H1 (cell line): ENCODE measurements around the gene DOCK10. TPM values are rescaled to one million over a fixed set of nuclear protein-coding genes. Genes with fewer than 3 reads are reported as not detected.

Experiments
- CTCF ChIA-PET: fragments of 300-600 bp; sonication (Branson Sonifier 250); formaldehyde crosslinking; loops from one replicate; lab custom pipeline; 2021; ENCODE audit not compliant: partially characterized antibody; lab: Charles Lee
- POLR2A ChIA-PET: fragments of 300-600 bp; sonication (Branson Sonifier 250); formaldehyde crosslinking; loops from one replicate; lab custom pipeline; 2021; ENCODE audit warnings: inconsistent platforms; ENCODE audit not compliant: partially characterized antibody; lab: Charles Lee
- DNase-seq, 2 experiments: peaks; one replicate each; pipeline versions ENCODE4 v3.0.0 to v3.0.0-alpha.2; 2010 to 2022; ENCODE audit warnings: low spot score in 2 of 2, low read depth in 1 of 2, mixed read lengths in 1 of 2
- FAIRE-seq: peaks from 2 replicates; lab custom pipeline; 2011; peaks lifted over from hg19 to GRCh38; lab: Jason Lieb, UNC
- H2AFZ ChIP-seq: 2 replicates; pipeline ENCODE4 v1.8.1; 2012; ENCODE audit warnings: low read length, inconsistent platforms
- H2AK5ac ChIP-seq: 2 replicates; pipeline ENCODE4 v1.6.1; 2013; ENCODE audit warnings: low read depth, low read length
- H2BK120ac ChIP-seq: replicated peaks from 2 replicates; pipeline ENCODE3; 2013; ENCODE audit warnings: low read depth, low read length, inconsistent platforms
- H2BK12ac ChIP-seq: 2 replicates; pipeline ENCODE4 v1.6.1; 2013; ENCODE audit warnings: low read depth, low read length
- H2BK15ac ChIP-seq: 2 replicates; pipeline ENCODE4 v1.6.1; 2013; ENCODE audit warnings: low read length
- H2BK20ac ChIP-seq: 2 replicates; pipeline ENCODE4 v1.6.1; 2013; ENCODE audit warnings: low read length
- H2BK5ac ChIP-seq: 2 replicates; pipeline ENCODE4 v1.6.1; 2013; ENCODE audit warnings: low read depth, low read length
- H3K14ac ChIP-seq: 2 replicates; pipeline ENCODE4 v1.6.1; 2013; ENCODE audit warnings: inconsistent platforms; ENCODE audit not compliant: insufficient read length
- H3K18ac ChIP-seq: 2 replicates; pipeline ENCODE4 v1.6.1; 2013; ENCODE audit warnings: low read length; ENCODE audit errors: extremely low read depth
- H3K23ac ChIP-seq: 2 replicates; pipeline ENCODE4 v1.6.1; 2013; ENCODE audit warnings: inconsistent platforms; ENCODE audit not compliant: insufficient read length
- H3K23me2 ChIP-seq: 2 replicates; pipeline ENCODE4 v1.6.1; 2013; ENCODE audit warnings: low read depth, low read length
- H3K27ac ChIP-seq: 2 replicates; pipeline ENCODE4 v1.6.1; 2011; ENCODE audit warnings: low read depth, low read length, inconsistent platforms
- H3K27me3 ChIP-seq, 4 experiments: replicated peaks in 1 of 4; 1 replicate in 1 of 4; 2 replicates in 3 of 4; pipeline versions ENCODE4 v1.6.1 to v1.8.1; 2011 to 2013; ENCODE audit warnings: low read length in 3 of 4, mild to moderate bottlenecking in 3 of 4, inconsistent platforms in 2 of 4, mixed read lengths in 2 of 4, moderate library complexity in 1 of 4; ENCODE audit not compliant: control insufficient read depth in 3 of 4, insufficient read depth in 3 of 4; ENCODE audit errors: extremely low read depth in 1 of 4
- H3K36me3 ChIP-seq, 4 experiments: 2 replicates each; pipeline versions ENCODE4 v1.6.1 to v1.8.1; 2011 to 2013; ENCODE audit warnings: mild to moderate bottlenecking in 4 of 4, low read length in 3 of 4, moderate library complexity in 2 of 4, control low read depth in 1 of 4, inconsistent platforms in 1 of 4; ENCODE audit not compliant: insufficient read depth in 4 of 4, control insufficient read depth in 2 of 4
- H3K4ac ChIP-seq: replicated peaks from 2 replicates; pipeline ENCODE3; 2013; ENCODE audit warnings: low read length, low read depth, mixed read lengths, inconsistent platforms; ENCODE audit not compliant: insufficient read length
- H3K4me1 ChIP-seq, 4 experiments: replicated peaks in 1 of 4; 1 replicate in 1 of 4; 2 replicates in 3 of 4; pipeline versions ENCODE4 v1.6.1 to v1.8.1; 2011 to 2013; ENCODE audit warnings: low read length in 3 of 4, inconsistent platforms in 2 of 4, mixed read lengths in 1 of 4; ENCODE audit not compliant: insufficient read depth in 4 of 4, control insufficient read depth in 3 of 4
- H3K4me2 ChIP-seq, 2 experiments: 2 replicates each; pipeline versions ENCODE4 v1.6.1 to v1.8.1; 2011 to 2013; ENCODE audit warnings: low read depth in 2 of 2, low read length in 2 of 2, control low read depth in 1 of 2, inconsistent platforms in 1 of 2, mild to moderate bottlenecking in 1 of 2; ENCODE audit not compliant: insufficient read depth in 1 of 2
- H3K4me3 ChIP-seq, 4 experiments: fragments of 200-600, 300-600 bp in 1 of 4; sonication (generic), shearing (Covaris generic), sonication (Bioruptor Twin) in 1 of 4; 2 replicates each; pipeline versions ENCODE4 v1.5.1 to v1.8.1; 2011 to 2016; ENCODE audit warnings: low read length in 4 of 4, low read depth in 3 of 4, control low read depth in 2 of 4, inconsistent platforms in 2 of 4, mild to moderate bottlenecking in 2 of 4, mixed read lengths in 1 of 4, moderate library complexity in 1 of 4; ENCODE audit not compliant: insufficient read depth in 2 of 4; ENCODE audit errors: extremely low read depth in 1 of 4
- H3K56ac ChIP-seq: replicated peaks from 2 replicates; pipeline ENCODE3; 2013; ENCODE audit warnings: low read depth, mild to moderate bottlenecking, mixed read lengths, low read length, inconsistent platforms; ENCODE audit not compliant: insufficient read length
- H3K79me1 ChIP-seq: 2 replicates; pipeline ENCODE4 v1.6.1; 2013; ENCODE audit warnings: low read depth, low read length, control low read depth
- H3K79me2 ChIP-seq, 2 experiments: 2 replicates each; pipeline versions ENCODE4 v1.6.1 to v1.8.1; 2012 to 2013; ENCODE audit warnings: low read length in 2 of 2, mild to moderate bottlenecking in 2 of 2, inconsistent platforms in 1 of 2; ENCODE audit not compliant: insufficient read depth in 2 of 2, control insufficient read depth in 1 of 2
- H3K9ac ChIP-seq, 4 experiments: replicated peaks in 1 of 4; 1 replicate in 1 of 4; 2 replicates in 3 of 4; pipeline versions ENCODE4 v1.6.1 to v1.8.1; 2011 to 2013; ENCODE audit warnings: low read depth in 3 of 4, low read length in 3 of 4, control low read depth in 2 of 4, mild to moderate bottlenecking in 2 of 4, moderate library complexity in 2 of 4, inconsistent platforms in 1 of 4; ENCODE audit errors: extremely low read depth in 1 of 4
- H3K9me3 ChIP-seq, 2 experiments: 2 replicates each; pipeline versions ENCODE4 v1.6.1 to v1.8.1; 2012 to 2013; ENCODE audit warnings: mild to moderate bottlenecking in 2 of 2, moderate library complexity in 2 of 2, control low read depth in 1 of 2, inconsistent platforms in 1 of 2, low read depth in 1 of 2, low read length in 1 of 2, mixed read lengths in 1 of 2; ENCODE audit not compliant: insufficient read depth in 2 of 2
- H4K20me1 ChIP-seq, 2 experiments: replicated peaks in 1 of 2; 2 replicates each; pipeline versions ENCODE3 to v1.8.1; 2011 to 2013; ENCODE audit warnings: inconsistent platforms in 2 of 2, low read length in 2 of 2, mild to moderate bottlenecking in 1 of 2; ENCODE audit not compliant: insufficient read depth in 2 of 2, control insufficient read depth in 1 of 2
- H4K5ac ChIP-seq: 2 replicates; pipeline ENCODE4 v1.6.1; 2013; ENCODE audit warnings: low read length, low read depth, mixed read lengths, inconsistent platforms; ENCODE audit not compliant: insufficient read length
- H4K8ac ChIP-seq: 2 replicates; pipeline ENCODE4 v1.8.0; 2013; ENCODE audit warnings: mild to moderate bottlenecking, moderate library complexity, low read length, inconsistent platforms; ENCODE audit not compliant: insufficient read depth; ENCODE audit errors: extremely low read depth
- H4K91ac ChIP-seq: replicated peaks from 2 replicates; pipeline ENCODE3; 2013; ENCODE audit warnings: low read length, mixed read lengths, inconsistent platforms; ENCODE audit not compliant: insufficient read length
- ASH2L ChIP-seq: fragments of 200-600, 300-600 bp; sonication (generic); IDR thresholded peaks from one replicate; pipeline ENCODE4 v1.7.1; 2017; ENCODE audit warnings: low read length
- CBX8 ChIP-seq: fragments of 300-800, 300-1000 bp; sonication (generic); IDR thresholded peaks from 2 replicates; pipeline ENCODE4 v1.7.1; 2016; ENCODE audit warnings: low read depth, low read length, borderline replicate concordance
- CHD1 ChIP-seq: IDR thresholded peaks from 2 replicates; pipeline ENCODE4 v1.6.1; 2012; ENCODE audit warnings: low read depth, low read length, improper control_type of control experiment
- CTBP2 ChIP-seq: IDR thresholded peaks from 2 replicates; pipeline ENCODE4 v1.7.0; 2011; ENCODE audit warnings: borderline replicate concordance, mild to moderate bottlenecking, moderate library complexity, mixed read lengths, low read length; ENCODE audit not compliant: insufficient read depth, insufficient read length
- GTF2F1 ChIP-seq: IDR thresholded peaks from 2 replicates; pipeline ENCODE4 v1.6.1; 2012; ENCODE audit warnings: low read depth, low read length, improper control_type of control experiment, borderline replicate concordance
- JUN ChIP-seq: IDR thresholded peaks from 2 replicates; pipeline ENCODE4 v1.6.1; 2011; ENCODE audit warnings: low read depth, mild to moderate bottlenecking, improper control_type of control experiment, low read length
- NANOG ChIP-seq: IDR thresholded peaks from 2 replicates; pipeline ENCODE4 v1.6.1; 2011; ENCODE audit warnings: low read length, low read depth, mild to moderate bottlenecking, inconsistent platforms; ENCODE audit not compliant: insufficient read depth, poor library complexity, severe bottlenecking
- POLR2AphosphoS5 ChIP-seq: IDR thresholded peaks from 2 replicates; pipeline ENCODE4 v1.6.1; 2011; ENCODE audit warnings: low read depth, low read length
- SAP30 ChIP-seq: fragments of 300-600 bp; sonication (generic); IDR thresholded peaks from 2 replicates; pipeline ENCODE4 v1.7.1; 2012; ENCODE audit warnings: low read length, moderate library complexity, mild to moderate bottlenecking, inconsistent platforms; ENCODE audit not compliant: insufficient read depth, insufficient replicate concordance
- SIX5 ChIP-seq: IDR thresholded peaks from 2 replicates; pipeline ENCODE4 v1.6.1; 2011; ENCODE audit warnings: mild to moderate bottlenecking, low read depth, low read length
- USF2 ChIP-seq: IDR thresholded peaks from 2 replicates; pipeline ENCODE4 v1.6.1; 2011; ENCODE audit warnings: low read length, improper control_type of control experiment
- YY1 ChIP-seq: IDR thresholded peaks from 2 replicates; pipeline ENCODE4 v1.6.1; 2011; ENCODE audit warnings: low read depth, mild to moderate bottlenecking, low read length
- WGBS, 2 experiments: shearing (Covaris generic) in 1 of 2; methylation state at CpG; one replicate each; pipeline versions ENCODE4 v1.1.6 to v1.1.7; 2013 to 2015; ENCODE audit warnings: low lambda C conversion rate in 2 of 2, mixed read lengths in 2 of 2, inconsistent platforms in 1 of 2, low coverage in 1 of 2, missing lambda C conversion rate in 1 of 2; ENCODE audit not compliant: insufficient replicate concordance in 2 of 2, insufficient coverage in 1 of 2, insufficient read length in 1 of 2; ENCODE audit errors: extremely low coverage in 1 of 2, missing lambda C conversion rate in 1 of 2; 5-methylcytosine and 5-hydroxymethylcytosine counted together
- polyA plus RNA-seq, 7 experiments: library from polyadenylated mRNA; depleted of rRNA in 3 of 7; stranded (reverse) in 5 of 7; unstranded in 2 of 7; fragments of >200 nt in 5 of 7; fragments of 200-250 nt in 2 of 7; gene quantifications; 1 replicate in 5 of 7; 2 replicates in 1 of 7; 4 replicates in 1 of 7; pipeline versions ENCODE4 v1.2.1 to v1.2.3, GENCODE V29; 2011 to 2013; ENCODE audit warnings: missing spikeins in 2 of 7, mixed read lengths in 2 of 7
- total RNA-seq: library from RNA; stranded (reverse); fragmentation: NEBNext Ultra II Directional; extraction: Animal tissue kit (Norgen Biotek cat#: 25700); gene quantifications from 2 replicates; pipeline ENCODE4 v1.2.1, GENCODE V29; 2021

Gene DOCK10
- total and polyA plus RNA-seq, 2 of the 8 experiments (the other 6 are each of a cell fraction or from before 2014, with no cell fraction given): 0.33 to 1.6 TPM

DNA sequence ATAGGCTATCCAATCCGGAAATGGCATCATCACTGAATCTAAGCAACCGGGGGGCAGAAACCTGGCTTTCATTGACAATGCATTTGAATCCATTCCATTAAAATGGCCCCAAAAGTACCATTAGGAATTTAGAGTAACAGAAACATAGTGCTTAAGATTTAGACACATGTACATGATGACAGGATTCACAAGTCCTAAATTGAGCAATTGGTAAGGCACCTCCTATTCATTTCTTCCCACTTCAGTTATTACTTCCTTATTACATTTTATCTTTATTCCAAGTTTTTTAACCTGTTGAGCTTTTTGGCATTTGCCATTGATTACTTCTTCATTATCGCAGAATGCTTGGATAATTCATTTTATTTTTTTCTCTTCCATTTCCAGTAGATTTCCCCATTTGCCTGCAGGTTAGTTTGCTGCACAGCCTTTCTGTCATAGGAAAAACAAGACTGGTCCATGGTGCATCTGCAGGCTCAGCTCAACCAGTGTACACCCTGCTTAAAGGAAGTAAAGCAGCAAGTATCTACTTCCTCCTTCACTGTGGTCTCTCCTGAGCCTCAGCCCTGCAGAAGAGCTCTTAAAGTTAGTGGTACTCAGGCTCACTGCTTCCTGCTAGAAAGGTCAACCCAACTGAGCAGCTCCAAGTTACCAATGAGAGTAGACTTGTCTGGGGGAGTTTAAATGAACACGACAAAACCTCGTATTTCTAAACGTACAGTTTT, 89.2 kb downstream of the DOCK10 start:
- Histone ChIP-seq H3K4me2 (no peak overlapping the region), H2BK5ac (no peak overlapping the region), H2BK120ac (no peak overlapping the region), H3K14ac (no peak overlapping the region), H3K4me1 (no peaks in the 10 kb centered on the region), H3K4ac (no peak overlapping the region), H2AFZ (no peak overlapping the region), H3K23me2 (no peaks in the 10 kb centered on the region), H3K36me3 (no peaks in the 10 kb centered on the region), H3K9me3 (no peaks in the 10 kb centered on the region), H2BK20ac (no peak overlapping the region), H3K27ac (no peak overlapping the region), H2BK12ac (no peak overlapping the region), H3K79me2 (no peaks in the 10 kb centered on the region), H4K91ac (no peak overlapping the region), H3K27me3 (no peaks in the 10 kb centered on the region), H3K79me1 (no peaks in the 10 kb centered on the region), H2BK15ac (no peak overlapping the region), H3K9ac (no peak overlapping the region), H4K20me1 (no peaks in the 10 kb centered on the region), H4K5ac (no peak overlapping the region), H3K18ac (no peak overlapping the region), H2AK5ac (no peak overlapping the region), H3K23ac (no peak overlapping the region), H3K56ac (no peak overlapping the region), H3K4me3 (no peak overlapping the region), H4K8ac (no peak overlapping the region)
- no peak for FAIRE-seq
- 79% methylated on average over 6 of the region's 6 CpGs; no CpG with 5 or more reads in 1 of the 2 experiments for WGBS, 2 experiments
- CTCF ChIA-PET: interaction anchor here (0.6 kb wide), 1 partner anchor 99 kb away, joined by 3 read pairs; no protein-coding TSS in a partner anchor
- DNase-seq: no peak
- POLR2A ChIA-PET: no interaction called here
- no peak for TF ChIP-seq CTBP2
- TF ChIP-seq SAP30: no peak
- TF ChIP-seq CHD1: no peak
- no peak for TF ChIP-seq ASH2L
- no peak for TF ChIP-seq YY1
- no peak for TF ChIP-seq GTF2F1
- TF ChIP-seq SIX5: no peak
- no peak for TF ChIP-seq JUN
- no peak for TF ChIP-seq USF2
- no peak for TF ChIP-seq CBX8
- no peak for TF ChIP-seq POLR2AphosphoS5
- no peak for TF ChIP-seq NANOG
